GM18507 (cell line): ENCODE measurements around the gene NANOGP8.
A peak's percentile ranks its signal among the peaks of the same experiment; 100 is the strongest.
"Not testable (repeated sequence)": the region's sequence is repeated elsewhere in the genome, so short reads cannot be mapped to it uniquely, and the experiment has no call there.

Experiments used
- DNase-seq: peaks from one replicate; pipeline ENCODE4 v3.0.0; 2011; ENCODE audit warnings: low read depth; ENCODE audit not compliant: insufficient read length; ENCODE audit errors: extremely low spot score
- FAIRE-seq: peaks from 2 replicates; lab custom pipeline; 2011; peaks lifted over from hg19 to GRCh38; lab: Jason Lieb, UNC

Gene NANOGP8

DNA sequence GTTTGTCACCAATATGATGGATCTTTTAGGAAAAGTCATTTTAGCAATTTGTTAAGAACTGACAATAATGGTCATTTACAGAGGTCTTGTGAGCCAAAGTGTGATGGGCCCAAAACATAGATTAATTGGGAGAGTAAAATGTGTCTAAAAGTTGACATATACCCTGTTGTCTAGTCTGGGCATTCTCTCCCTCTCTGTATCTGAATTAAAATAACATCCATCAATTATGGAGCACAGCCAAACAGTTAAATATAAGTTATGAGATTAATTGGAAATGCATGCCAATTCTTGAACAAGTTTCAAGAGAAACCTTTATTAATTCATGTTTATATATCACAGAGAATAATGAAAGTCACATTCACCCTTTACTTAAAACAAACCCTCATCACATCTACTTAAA lies 13.6 kb upstream of the NANOGP8 start:
- FAIRE-seq, result no peak

GRCh38 chr15:35095941-35096340 lies 10.8 kb upstream of the NANOGP8 start:
- no peak for FAIRE-seq

More for the DNA sequence above, 13.6 kb upstream of the NANOGP8 start:
- DNase-seq, result no peak

DNA sequence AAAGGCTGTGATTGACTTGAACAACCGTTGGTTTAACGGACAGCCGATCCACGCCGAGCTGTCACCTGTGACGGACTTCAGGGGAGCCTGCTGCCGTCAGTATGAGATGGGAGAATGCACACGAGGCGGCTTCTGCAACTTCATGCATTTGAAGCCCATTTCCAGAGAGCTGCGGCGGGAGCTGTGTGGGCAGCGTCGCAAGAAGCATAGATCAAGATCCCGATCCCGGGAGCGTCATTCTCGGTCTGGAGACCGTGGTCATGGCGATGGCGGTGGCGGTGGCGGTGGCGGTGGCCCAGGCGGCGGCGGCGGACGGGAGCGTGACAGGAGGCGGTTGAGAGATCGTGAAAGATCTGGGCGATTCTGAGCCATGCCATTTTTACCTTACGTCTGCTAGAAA lies 7.8 kb upstream of the NANOGP8 start:
- FAIRE-seq, result no peak

More at GRCh38 chr15:35095941-35096340, 10.8 kb upstream of the NANOGP8 start:
- no peak for DNase-seq

GRCh38 chr15:35092311-35092710 lies 7.2 kb upstream of the NANOGP8 start:
- FAIRE-seq, result no peak
- no peak for DNase-seq

More for the DNA sequence above, 7.8 kb upstream of the NANOGP8 start:
- no peak for DNase-seq

GRCh38 chr15:35090104-35090807 lies 5.2 kb upstream of the NANOGP8 start:
- DNase-seq (no peak), FAIRE-seq (no peak)

DNA sequence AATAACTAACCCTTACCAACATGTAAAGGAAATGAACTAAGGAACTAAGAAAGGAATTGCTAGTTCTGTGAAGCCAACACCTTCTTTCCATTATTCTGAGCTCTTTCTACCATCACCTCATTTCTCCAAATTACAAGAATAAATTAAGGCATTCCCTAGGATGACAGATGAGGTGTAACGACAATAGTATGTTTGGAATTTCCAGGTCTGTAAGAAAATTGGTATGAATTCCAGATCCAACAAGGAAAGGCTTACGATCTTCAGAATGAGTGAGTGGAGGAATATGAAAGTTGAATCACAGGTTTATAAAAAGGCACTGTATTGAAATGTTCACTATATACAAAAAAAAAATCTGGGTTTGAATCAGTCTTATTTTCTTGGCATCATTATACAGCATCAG lies 4.5 kb upstream of the NANOGP8 start:
- DNase-seq (no peak), FAIRE-seq (no peak)

GRCh38 chr15:35088329-35088728 lies 3.2 kb upstream of the NANOGP8 start:
- DNase-seq, result no peak
- FAIRE-seq, result no peak

GRCh38 chr15:35087759-35088158 lies 2.7 kb upstream of the NANOGP8 start:
- FAIRE-seq (no peak), DNase-seq (no peak)

- not testable (repeated sequence) for FAIRE-seq, DNase-seq
These were observed 2.4 kb downstream of the NANOGP8 start for GRCh38 chr15:35082371-35083348.

DNA sequence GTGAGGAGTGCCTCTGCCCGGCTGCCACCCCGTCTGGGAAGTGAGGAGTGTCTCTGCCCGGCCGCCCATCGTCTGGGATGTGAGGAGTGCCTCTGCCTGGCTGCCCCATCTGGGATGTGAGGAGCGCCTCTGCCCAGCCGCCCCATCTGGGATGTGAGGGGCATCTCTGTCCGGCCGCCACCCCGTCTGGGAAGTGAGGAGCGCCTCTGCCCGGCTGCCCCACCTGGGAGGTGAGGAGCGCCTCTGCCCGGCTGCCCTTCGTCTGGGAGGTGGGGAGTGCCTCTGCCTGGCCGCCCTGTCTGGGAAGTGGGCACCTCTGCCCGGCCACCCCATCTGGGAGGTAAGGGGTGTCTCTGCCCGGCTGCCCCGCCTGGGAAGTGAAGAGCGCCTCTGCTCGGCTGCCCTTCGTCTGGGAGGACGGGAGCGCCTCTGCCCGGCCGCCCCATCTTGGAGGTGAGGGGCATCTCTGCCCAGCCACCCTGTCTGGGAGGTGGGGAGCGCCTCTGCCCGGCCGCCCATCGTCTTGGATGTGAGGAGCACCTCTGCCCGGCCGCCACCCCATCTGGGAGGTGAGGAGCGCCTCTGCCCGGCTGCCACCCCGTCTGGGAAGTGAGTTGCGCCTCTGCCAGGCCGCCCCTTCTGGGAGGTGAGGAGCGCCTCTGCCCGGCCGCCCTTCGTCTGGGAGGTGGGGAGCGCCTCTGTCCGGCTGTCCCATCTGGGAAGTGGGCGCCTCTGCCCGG lies 3.3 kb downstream of the NANOGP8 start:
- not testable (repeated sequence) for DNase-seq, FAIRE-seq

DNA sequence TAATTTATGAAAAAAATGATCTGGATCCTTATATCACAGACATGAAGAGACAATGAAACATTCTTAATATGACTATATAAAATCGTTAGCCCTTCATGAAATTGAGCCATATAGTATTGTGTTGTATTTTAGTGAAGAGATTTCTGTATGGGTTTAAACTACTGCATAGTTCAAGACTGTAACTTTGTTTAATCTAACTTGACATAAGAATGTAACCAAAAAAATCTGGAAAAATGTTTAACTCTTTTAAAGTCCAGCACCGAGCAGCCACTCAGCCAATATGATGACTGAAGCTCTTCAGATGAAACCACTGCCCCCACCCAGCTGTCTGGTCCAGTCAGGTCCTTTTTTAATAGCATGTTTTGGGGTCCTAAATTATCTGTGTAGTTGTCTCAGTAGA lies 4.9 kb downstream of the NANOGP8 start:
- DNase-seq (no peak), FAIRE-seq (no peak)

DNA sequence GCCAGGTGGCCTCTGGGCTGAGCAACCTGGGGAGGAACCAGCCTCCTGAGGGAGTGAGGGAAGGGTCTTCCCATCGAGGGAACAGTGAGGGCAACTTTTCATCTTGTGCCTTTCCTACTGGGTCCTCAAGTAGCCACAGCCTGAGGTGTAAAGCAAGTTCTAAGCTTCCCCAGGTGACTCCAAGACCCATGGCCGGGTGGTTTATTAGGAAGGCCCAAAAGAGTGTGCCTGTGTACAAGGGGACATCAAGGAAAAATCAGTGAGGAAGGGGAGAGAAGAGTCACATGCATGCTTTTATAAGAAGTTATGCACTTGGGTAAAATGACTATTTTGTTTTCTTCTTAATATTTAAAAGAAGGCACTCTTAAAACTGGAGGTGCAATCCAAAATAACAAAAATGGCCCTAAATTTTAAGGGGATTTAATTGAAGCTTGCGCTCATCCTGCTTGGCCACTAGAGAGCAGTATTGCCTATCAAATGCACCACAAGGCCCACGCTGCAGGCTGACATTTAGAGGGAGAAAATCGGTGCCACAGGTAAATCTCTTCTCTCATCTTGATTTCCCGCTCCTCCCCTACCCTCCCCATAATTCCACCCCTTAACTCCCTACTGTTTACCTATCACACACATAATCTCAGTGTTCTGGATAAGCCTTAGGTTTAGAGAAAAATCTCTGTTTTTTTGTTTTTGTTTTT lies 6.7 kb downstream of the NANOGP8 start:
- DNase-seq, result peak; percentile 67
- FAIRE-seq, result peak; percentile 89

- FAIRE-seq (no peak), DNase-seq (no peak)
These were observed 14.0 kb downstream of the NANOGP8 start for GRCh38 chr15:35071106-35071505.

DNA sequence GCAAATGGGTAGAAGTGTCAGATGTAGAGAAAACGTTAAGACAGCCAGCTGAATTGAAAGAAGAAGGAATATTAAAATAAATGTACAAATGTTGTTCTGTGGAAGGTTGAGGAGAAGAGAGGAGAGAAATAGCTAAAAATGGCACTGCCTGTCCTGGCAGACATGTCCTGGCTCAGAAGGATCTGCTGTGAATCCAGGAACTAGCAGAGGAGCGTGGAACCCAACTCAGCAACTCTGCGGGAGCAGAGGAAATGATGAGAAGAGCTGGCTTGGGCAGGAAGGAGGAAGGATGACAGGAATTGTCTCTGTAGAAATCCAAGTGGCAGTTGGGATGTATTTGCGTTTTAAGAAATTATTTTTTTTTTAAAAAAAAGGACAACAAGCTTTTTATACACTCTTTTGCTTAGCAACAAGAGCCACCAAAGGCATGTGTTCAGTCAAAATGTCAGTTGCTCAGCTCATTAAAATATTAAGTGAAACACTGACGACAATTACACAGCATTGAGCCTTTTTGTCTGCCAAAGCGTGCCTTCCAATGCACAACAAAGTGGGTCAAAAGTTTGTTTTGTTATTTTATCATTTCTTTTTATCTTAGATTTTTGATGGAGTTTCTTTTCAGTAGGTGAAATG lies 16.1 kb downstream of the NANOGP8 start:
- no peak for FAIRE-seq
- no peak for DNase-seq

GRCh38 chr15:35067496-35068347 lies 17.4 kb downstream of the NANOGP8 start:
- DNase-seq (no peak), FAIRE-seq (no peak)

DNA sequence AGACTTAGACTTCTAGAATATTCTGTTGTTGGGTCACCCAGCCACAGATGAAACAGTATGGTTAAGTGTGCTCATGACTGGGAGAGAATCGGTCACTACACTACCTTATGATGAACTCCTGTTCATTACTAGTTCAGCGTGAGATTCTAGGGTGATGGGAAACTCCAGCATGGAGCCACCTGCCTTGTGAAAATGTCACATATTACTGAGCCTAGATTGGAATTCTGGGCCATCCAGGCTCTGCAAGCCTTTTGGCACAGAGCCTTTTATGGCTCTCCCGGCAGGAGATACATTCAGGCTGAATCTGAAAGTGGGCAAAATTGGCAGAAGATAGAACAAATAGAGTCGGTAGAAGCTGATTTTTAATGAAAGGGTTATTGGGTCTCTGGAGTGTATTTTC lies 19.0 kb downstream of the NANOGP8 start:
- FAIRE-seq, result no peak
- DNase-seq, result no peak

DNA sequence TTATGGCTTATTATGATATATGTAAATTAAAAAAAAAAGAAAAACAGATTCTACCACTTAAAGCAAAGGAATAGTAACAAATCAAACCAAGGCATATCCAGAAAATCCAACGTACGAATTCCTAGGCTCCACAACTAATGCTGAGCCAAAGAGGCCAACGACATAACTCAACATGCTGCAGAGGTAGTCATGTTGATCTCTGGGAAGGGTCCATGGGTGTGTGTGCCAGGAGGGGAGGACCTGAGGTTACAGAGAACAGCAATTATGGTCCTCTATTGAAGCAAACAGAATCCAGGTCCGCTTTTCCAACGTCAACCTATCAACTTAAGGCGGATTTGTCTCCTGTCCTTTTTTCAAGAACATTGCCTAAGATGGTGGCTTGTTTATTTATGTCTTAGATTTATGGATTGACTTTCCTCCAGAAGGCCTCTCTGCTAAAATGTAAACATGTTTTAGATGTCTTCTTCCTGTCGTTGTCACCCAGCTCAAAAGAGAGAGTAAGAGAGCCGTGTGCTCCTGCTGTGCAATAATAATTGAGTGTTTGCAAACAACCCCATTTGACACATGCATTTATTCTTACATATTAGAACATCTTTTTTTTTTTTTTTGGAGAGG lies 20.4 kb downstream of the NANOGP8 start:
- DNase-seq (no peak), FAIRE-seq (no peak)

DNA sequence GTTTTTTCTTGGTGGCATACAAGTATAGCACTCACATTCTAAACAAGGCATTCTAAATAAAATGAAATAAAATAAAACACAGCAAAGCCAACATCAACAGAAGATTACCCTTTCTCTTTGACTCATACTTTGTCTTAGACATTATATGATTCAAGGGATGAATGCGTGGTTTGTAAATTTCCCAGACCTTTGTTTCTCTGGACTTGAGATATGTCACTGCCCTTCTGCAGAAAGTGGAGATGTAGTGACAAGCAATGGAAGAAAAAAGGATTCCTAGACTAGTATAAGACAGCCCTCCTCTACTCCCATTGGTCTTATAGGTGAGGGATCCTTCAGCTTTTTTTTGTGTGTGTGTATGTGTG lies 22.4 kb downstream of the NANOGP8 start:
- DNase-seq (no peak), FAIRE-seq (no peak)
